Smooth muscle cell of bladder (primary cell): ENCODE measurements around the gene GALT. TPM values are rescaled to one million over a fixed set of nuclear protein-coding genes. Genes with fewer than 3 reads are reported as not detected.

ENCODE experiments used
- total RNA-seq: library from RNA; depleted of rRNA; stranded (reverse); fragments of >200 nt; gene quantifications from 2 replicates; pipeline ENCODE4 v1.2.3, GENCODE V29; 2014

Gene GALT
- total RNA-seq = 24.3 and 29.8 TPM in 2 replicates

GRCh38 chr9:34646211-34647083 is at the start of gene GALT:
Gene GALT (plus strand): TSS chr9:34646675. CDS start chr9:34646705, 30 bp downstream.

GRCh38 chr9:34611811-34612787 is 34.4 kb upstream of the GALT start, which contains the start of gene RPP25L:
Gene RPP25L (minus strand): TSS chr9:34612097. CDS start chr9:34611296, 801 bp downstream.

GRCh38 chr9:34620061-34620994 is 26.1 kb upstream of the GALT start, which contains the start of gene DCTN3:
Gene DCTN3 (minus strand): TSS chr9:34620495. CDS start chr9:34620464, 31 bp downstream.

GRCh38 chr9:34628656-34629490 is 17.6 kb upstream of the GALT start, which contains the start of gene ARID3C:
Gene ARID3C (minus strand): TSS chr9:34629066. CDS start chr9:34628014, 1,052 bp downstream.

GRCh38 chr9:34637356-34638137 is 8.9 kb upstream of the GALT start, which contains the start of gene SIGMAR1:
Gene SIGMAR1 (minus strand): TSS chr9:34637787. CDS start chr9:34637697, 90 bp downstream.

GRCh38 chr9:34651876-34652601 is 5.6 kb downstream of the GALT start, which contains the start of gene IL11RA:
Gene IL11RA (plus strand): TSS chr9:34652185. CDS start chr9:34655218, 3,033 bp downstream.

GRCh38 chr9:34662526-34663302 is 16.2 kb downstream of the GALT start, which contains the start of gene CCL27:
Gene CCL27 (minus strand): TSS chr9:34662657. CDS start chr9:34662633, 24 bp downstream.

GRCh38 chr9:34690983-34691935 is 44.8 kb downstream of the GALT start, which contains the start of gene CCL19:
Gene CCL19 (minus strand): TSS chr9:34691276. CDS start chr9:34691139, 137 bp downstream.

Other genes starting within 250 kb of the GALT start
- gene FAM219A, start 188.1 kb upstream of the GALT start, total RNA-seq = 3.7 and 6.9 TPM in 2 replicates
- not detected in 2 replicates for gene DNAI1, start 187.9 kb upstream of the GALT start, total RNA-seq
- gene ENHO, start 123.7 kb upstream of the GALT start, total RNA-seq = not detected in 2 replicates
- gene CNTFR, start 57.0 kb upstream of the GALT start, total RNA-seq = under 0.01 TPM in 1 of 2 replicates, not detected in the other
- 24.8 and 25.9 TPM in 2 replicates for gene RPP25L, start 34.6 kb upstream of the GALT start, total RNA-seq
- gene DCTN3, start 26.2 kb upstream of the GALT start, total RNA-seq = 105 and 113 TPM in 2 replicates
- 0.09 and 0.14 TPM in 2 replicates for gene ARID3C, start 17.6 kb upstream of the GALT start, total RNA-seq
- gene SIGMAR1, start 8.9 kb upstream of the GALT start, total RNA-seq = 34.7 and 52.1 TPM in 2 replicates
- gene IL11RA, start 5.5 kb downstream of the GALT start, total RNA-seq = 8.8 and 14.1 TPM in 2 replicates
- not detected in 2 replicates for gene CCL27, start 16.0 kb downstream of the GALT start, total RNA-seq
- not detected in 2 replicates for gene CCL19, start 44.6 kb downstream of the GALT start, total RNA-seq
- gene CCL21, start 63.5 kb downstream of the GALT start, total RNA-seq = not detected in 2 replicates